ENCODE data around the gene PAIP1.
"Not testable (repeated sequence)": the region's sequence is repeated elsewhere in the genome, so short reads cannot be mapped to it uniquely, and the experiment has no call there.

PAIP1 gene

GRCh38 chr5:43556857-43557542 is at the start of gene PAIP1:
TSS of gene PAIP1 (minus strand) at chr5:43557077. CDS start at chr5:43556846, 231 bp downstream.
- no peak for FAIRE-seq

GRCh38 chr5:43606351-43606750 is 49.5 kb upstream of the PAIP1 start:
- FAIRE-seq: no peak

GRCh38 chr5:43604699-43605098 is 47.8 kb upstream of the PAIP1 start:
- no peak for FAIRE-seq

- no peak for FAIRE-seq
Observed at GRCh38 chr5:43603344-43604217, 46.7 kb upstream of the PAIP1 start.

GRCh38 chr5:43602461-43603343 is 45.8 kb upstream of the PAIP1 start, which contains the start of gene NNT:
TSS of gene NNT (plus strand) at chr5:43603180. CDS start at chr5:43609196, 6,016 bp downstream.
- FAIRE-seq: no peak

GRCh38 chr5:43601454-43602260 is 44.8 kb upstream of the PAIP1 start:
- no peak for FAIRE-seq

- FAIRE-seq: not testable (repeated sequence)
Observed at GRCh38 chr5:43598927-43599326, 42.0 kb upstream of the PAIP1 start.

GRCh38 chr5:43592363-43592762 is 35.5 kb upstream of the PAIP1 start:
- no peak for FAIRE-seq

GRCh38 chr5:43590700-43591099 is 33.8 kb upstream of the PAIP1 start:
- FAIRE-seq: no peak

GRCh38 chr5:43589310-43589709 is 32.4 kb upstream of the PAIP1 start:
- FAIRE-seq: no peak

GRCh38 chr5:43588842-43589241 is 32.0 kb upstream of the PAIP1 start:
- FAIRE-seq: no peak

- FAIRE-seq: no peak
Observed at GRCh38 chr5:43584166-43584699, 27.4 kb upstream of the PAIP1 start.

- no peak for FAIRE-seq
Observed at GRCh38 chr5:43583724-43584123, 26.8 kb upstream of the PAIP1 start.

- no peak for FAIRE-seq
Observed at GRCh38 chr5:43582082-43583005, 25.5 kb upstream of the PAIP1 start.

- FAIRE-seq: no peak
Observed at GRCh38 chr5:43581398-43581797, 24.5 kb upstream of the PAIP1 start.

GRCh38 chr5:43580402-43581210 is 23.7 kb upstream of the PAIP1 start:
- FAIRE-seq: not testable (repeated sequence)

GRCh38 chr5:43573058-43573457 is 16.2 kb upstream of the PAIP1 start:
- no peak for FAIRE-seq

GRCh38 chr5:43572357-43572756 is 15.5 kb upstream of the PAIP1 start:
- FAIRE-seq: no peak

GRCh38 chr5:43571237-43571636 is 14.4 kb upstream of the PAIP1 start:
- FAIRE-seq: no peak

Data from A204.1 (cell line).